HCT116 (cell line): Measurements from ENCODE around the gene SNRNP40. TPM values are rescaled to one million over a fixed set of nuclear protein-coding genes. Genes with fewer than 3 reads are reported as not detected.

Source experiments
- ATAC-seq: fragments of 200-7000 bp; cut with Tn5 transposase; 2 replicates; pipeline ENCODE4 v1.9.1; 2020; ENCODE audit warnings: mild to moderate bottlenecking, moderate library complexity
- BruUV-seq: library from RNA; stranded (reverse); fragments of 400-500 nt; replicated peaks from 2 replicates; lab custom pipeline; 2021; lab: Mats Ljungman, UMichigan
- CTCF ChIA-PET: fragments of 300-600 bp; sonication (Branson Sonifier 250); formaldehyde crosslinking; loops from one replicate; lab custom pipeline; 2021; ENCODE audit warnings: antibody characterized with exemption; lab: Charles Lee
- POLR2A ChIA-PET: fragments of 300-600, 350-600 bp; sonication (Branson Sonifier 250); formaldehyde crosslinking; loops from one replicate; lab custom pipeline; 2021; ENCODE audit warnings: antibody characterized with exemption; lab: Charles Lee
- RAD21 ChIA-PET, 2 experiments: fragments of 300-600 bp; sonication (Branson Sonifier 250); formaldehyde crosslinking; loops; one replicate each; lab custom pipeline; 2023; ENCODE audit warnings: low total read pairs in 2 of 2; ENCODE audit not compliant: uncharacterized antibody in 2 of 2, unreplicated experiment in 2 of 2, low non-redundant PET in 1 of 2; lab: Charles Lee
- DNase-seq: peaks from one replicate; pipeline ENCODE4 v3.0.0-alpha.2; 2010; ENCODE audit warnings: low read depth, low spot score
- H2AFZ ChIP-seq: fragments of 200-600 bp; shearing (Covaris generic), sonication (generic); 2 replicates; pipeline ENCODE4 v1.6.1; 2017; ENCODE audit warnings: low read depth, mixed run types, mixed read lengths, antibody characterized with exemption, low read length; ENCODE audit not compliant: poor library complexity, severe bottlenecking
- H3K27ac ChIP-seq: 2 replicates; pipeline ENCODE4 v1.5.1; 2012; ENCODE audit warnings: low read depth, low read length
- H3K27me3 ChIP-seq: fragments of 200-600 bp; sonication (generic); 2 replicates; pipeline ENCODE4 v1.6.1; 2016; ENCODE audit warnings: mixed run types, low read length, mixed read lengths; ENCODE audit not compliant: insufficient read depth
- H3K36me3 ChIP-seq, 2 experiments: fragments of 200-500 bp in 1 of 2; fragments of 200-600 bp in 1 of 2; sonication (Bioruptor generic) in 1 of 2; sonication (generic) in 1 of 2; 2 replicates each; pipeline versions ENCODE4 v1.5.1 to v1.6.1; 2014 to 2016; ENCODE audit warnings: low read length in 2 of 2, inconsistent platforms in 1 of 2, mixed read lengths in 1 of 2, mixed run types in 1 of 2; ENCODE audit not compliant: insufficient read depth in 2 of 2, control insufficient read depth in 1 of 2
- H3K4me1 ChIP-seq, 2 experiments: fragments of 200-600 bp in 1 of 2; sonication (generic) in 1 of 2; 2 replicates each; pipeline versions ENCODE4 v1.5.1 to v1.6.1; 2012 to 2017; ENCODE audit warnings: low read length in 2 of 2, inconsistent platforms in 1 of 2, mild to moderate bottlenecking in 1 of 2, mixed read lengths in 1 of 2, mixed run types in 1 of 2, moderate library complexity in 1 of 2; ENCODE audit not compliant: insufficient read depth in 2 of 2, control insufficient read depth in 1 of 2
- H3K4me2 ChIP-seq: fragments of 200-600 bp; sonication (generic); 2 replicates; pipeline ENCODE4 v1.6.1; 2017; ENCODE audit warnings: mixed run types, low read length, mixed read lengths
- H3K4me3 ChIP-seq, 2 experiments: fragments of 200-600 bp in 1 of 2; sonication (generic) in 1 of 2; replicated peaks in 1 of 2; 2 replicates each; pipeline ENCODE4 v1.5.1; 2011 to 2016; ENCODE audit warnings: low read length in 2 of 2, control low read depth in 1 of 2, low read depth in 1 of 2, mild to moderate bottlenecking in 1 of 2, mixed read lengths in 1 of 2, mixed run types in 1 of 2
- H3K79me2 ChIP-seq: fragments of 200-600 bp; sonication (generic); 2 replicates; pipeline ENCODE4 v1.6.1; 2017; ENCODE audit warnings: mild to moderate bottlenecking, mixed run types, low read length, moderate library complexity, mixed read lengths; ENCODE audit not compliant: insufficient read depth
- H3K9ac ChIP-seq: fragments of 200-600 bp; sonication (generic); 2 replicates; pipeline ENCODE4 v1.6.1; 2016; ENCODE audit warnings: low read length, mixed read lengths
- H3K9me2 ChIP-seq: fragments of 200-600 bp; sonication (generic), shearing (Covaris generic); 2 replicates; pipeline ENCODE4 v1.6.1; 2017; ENCODE audit warnings: mixed run types, mild to moderate bottlenecking, moderate library complexity; ENCODE audit not compliant: insufficient read depth
- H3K9me3 ChIP-seq, 2 experiments: fragments of 200-500 bp in 1 of 2; fragments of 200-600 bp in 1 of 2; sonication (Bioruptor generic) in 1 of 2; sonication (generic) in 1 of 2; 2 replicates each; pipeline ENCODE4 v1.6.1; 2014 to 2017; ENCODE audit warnings: low read length in 2 of 2, mixed read lengths in 2 of 2, inconsistent platforms in 1 of 2, low read depth in 1 of 2, mild to moderate bottlenecking in 1 of 2, mixed run types in 1 of 2, moderate library complexity in 1 of 2; ENCODE audit not compliant: control insufficient read depth in 1 of 2, insufficient read depth in 1 of 2
- H4K20me1 ChIP-seq: fragments of 200-600 bp; sonication (generic), shearing (Covaris generic); 2 replicates; pipeline ENCODE4 v1.6.1; 2017; ENCODE audit warnings: mixed run types, mild to moderate bottlenecking, moderate library complexity; ENCODE audit not compliant: insufficient read depth
- EZH2phosphoT487 ChIP-seq: fragments of 200-600 bp; IDR thresholded peaks from 2 replicates; pipeline ENCODE4 v1.6.1; 2018; ENCODE audit warnings: antibody characterized with exemption, borderline replicate concordance
- FOSL1 ChIP-seq: IDR thresholded peaks from 2 replicates; pipeline ENCODE4 v1.6.1; 2012; ENCODE audit warnings: low read depth
- SIN3A ChIP-seq: IDR thresholded peaks from 2 replicates; pipeline ENCODE4 v1.6.1; 2012; ENCODE audit warnings: low read depth
- SP1 ChIP-seq: IDR thresholded peaks from 2 replicates; pipeline ENCODE4 v1.6.1; 2012; ENCODE audit warnings: low read depth
- ZNF274 ChIP-seq: fragments of 200-500 bp; sonication (Bioruptor generic); IDR thresholded peaks from 2 replicates; pipeline ENCODE4 v1.6.1; 2014; ENCODE audit warnings: mild to moderate bottlenecking, low read depth, low read length, inconsistent platforms
- intact Hi-C: fragments of 100-400 bp; cut with micrococcal nuclease; formaldehyde crosslinking; loops from 2 replicates; pipeline ENCODE4 v1.10.0; 2022
- total RNA-seq: library from RNA; stranded (reverse); gene quantifications from one replicate; pipeline ENCODE4 v1.2.1, GENCODE V29; 2021; ENCODE audit not compliant: unreplicated experiment
- TF ChIP-seq, protein P1 (sequence below), 3 experiments: fragments of 200-600 bp in 1 of 3; sonication (generic) in 1 of 3; IDR thresholded peaks in 2 of 3; conservative IDR thresholded peaks in 1 of 3; 2 replicates each; pipeline ENCODE4 v1.5.1; 2012 to 2017; ENCODE audit warnings: low read depth in 2 of 3, low read length in 2 of 3, antibody characterized with exemption in 1 of 3, borderline replicate concordance in 1 of 3, control low read depth in 1 of 3, mild to moderate bottlenecking in 1 of 3, mixed read lengths in 1 of 3, mixed run types in 1 of 3, moderate library complexity in 1 of 3; ENCODE audit not compliant: insufficient read depth in 1 of 3

The SNRNP40 gene
- total RNA-seq, 1 experiment from 2014 or later: 91.8 TPM

DNA sequence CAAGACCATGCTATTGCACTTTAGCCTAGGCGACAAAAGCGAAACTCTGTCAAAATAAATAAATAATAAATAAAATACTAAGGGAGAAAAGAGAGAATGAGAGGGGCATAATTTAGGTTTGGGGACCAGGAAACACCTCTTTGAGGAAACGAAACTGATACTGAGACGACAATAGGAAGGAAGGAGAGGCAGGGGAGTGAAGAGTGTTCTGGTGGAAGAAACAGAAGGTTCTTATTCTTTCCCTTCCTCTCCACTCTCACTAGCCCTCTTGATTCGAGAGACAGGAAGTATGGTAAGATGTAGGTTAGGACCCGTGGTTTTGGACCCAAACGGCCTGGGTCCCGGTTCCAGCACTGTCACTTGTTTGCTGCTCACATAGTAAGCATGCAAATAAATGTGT lies 55.3 kb downstream of the SNRNP40 start:
- intact Hi-C loops: no loop called here
- RAD21 ChIA-PET: no interaction called here
- Histone ChIP-seq H3K36me3 (no peaks in the 10 kb centered on the region; a peak in 1 of 4 replicates), H3K79me2 (no peaks in the 10 kb centered on the region), H3K27ac (no peak overlapping the region), H3K9ac (no peak overlapping the region), H3K9me2 (no peaks in the 10 kb centered on the region), H3K27me3 (peaks cover 8% of the 10 kb centered on the region; the same call in 1 of the 2 replicates), H3K4me3 (no peak overlapping the region), H4K20me1 (no peaks in the 10 kb centered on the region), H3K4me1 (peaks cover 0 to 5% of the 10 kb centered on the region in 2 experiments; a peak in 1 of 4 replicates), H2AFZ (no peak overlapping the region), H3K9me3 (no peaks in the 10 kb centered on the region), H3K4me2 (no peak overlapping the region)
- CTCF ChIA-PET: no interaction called here
- POLR2A ChIA-PET: no interaction called here
- TF ChIP-seq SP1 (no peak), SIN3A (no peak)
- no TSS peak for BruUV-seq
- no peak for DNase-seq
- no peak for ATAC-seq

DNA sequence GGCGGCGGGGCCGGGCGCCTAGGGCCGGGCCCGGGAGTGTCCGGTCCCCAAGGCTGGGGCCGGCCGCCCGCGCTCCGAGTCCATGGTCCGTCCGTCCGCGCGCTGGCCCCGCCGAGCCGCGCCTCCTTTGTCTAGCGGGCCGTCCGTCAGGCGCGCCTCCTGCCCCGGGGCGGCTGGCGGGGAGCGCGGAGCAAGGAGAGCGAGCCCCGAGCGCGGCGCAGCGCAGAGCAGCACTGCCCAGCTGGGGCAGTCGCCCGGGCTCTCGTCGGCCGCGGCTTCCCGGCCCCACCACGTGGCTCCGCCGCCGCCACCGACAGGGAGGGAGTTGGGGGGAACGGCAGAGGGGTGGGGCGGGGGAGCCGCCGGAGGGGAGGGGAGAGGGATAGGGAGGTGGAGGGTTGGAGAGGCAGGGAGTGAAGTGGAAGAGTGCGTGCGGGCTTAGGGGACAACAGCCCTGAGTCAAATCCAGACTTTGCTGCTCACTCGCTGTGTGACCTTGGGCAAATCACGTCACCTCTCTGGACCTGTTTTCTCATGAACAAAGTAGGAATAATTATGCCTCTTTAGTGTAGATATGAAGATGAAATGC lies 56.8 kb downstream of the SNRNP40 start, which contains the start of gene NKAIN1:
NKAIN1 (minus strand) TSS at position 235 of the 589 bp plus-strand sequence. CDS start 340 bp downstream, outside the sequence.
- H3K9me3 ChIP-seq: no peaks in the 10 kb centered on the region
- CTCF ChIA-PET: no interaction called here
- no peak within 1 kb of the TSS for H3K9ac ChIP-seq
- no peaks in the 10 kb centered on the region for H3K79me2 ChIP-seq
- intact Hi-C loops: no loop called here
- H2AFZ ChIP-seq: no peak within 1 kb of the TSS
- POLR2A ChIA-PET: no interaction called here
- ATAC-seq (peak; percentile 64), DNase-seq (no peak)
- H4K20me1 ChIP-seq: no peaks in the 10 kb centered on the region
- no TSS peak for BruUV-seq
- RAD21 ChIA-PET: no interaction called here
- H3K9me2 ChIP-seq: no peaks in the 10 kb centered on the region
- H3K36me3 ChIP-seq: no peaks in the 10 kb centered on the region
- H3K27me3 ChIP-seq: peaks cover 14% of the 10 kb centered on the region
- H3K4me2 ChIP-seq: peak within 1 kb of the TSS; percentile 61
- no peak within 1 kb of the TSS for H3K27ac ChIP-seq
- peak within 1 kb of the TSS; percentile 21 to 45 for H3K4me3 ChIP-seq
- TF ChIP-seq EZH2phosphoT487: no peak
- TF ChIP-seq ZNF274: no peak
- no peak for TF ChIP-seq FOSL1
- TF ChIP-seq, protein P1, sequence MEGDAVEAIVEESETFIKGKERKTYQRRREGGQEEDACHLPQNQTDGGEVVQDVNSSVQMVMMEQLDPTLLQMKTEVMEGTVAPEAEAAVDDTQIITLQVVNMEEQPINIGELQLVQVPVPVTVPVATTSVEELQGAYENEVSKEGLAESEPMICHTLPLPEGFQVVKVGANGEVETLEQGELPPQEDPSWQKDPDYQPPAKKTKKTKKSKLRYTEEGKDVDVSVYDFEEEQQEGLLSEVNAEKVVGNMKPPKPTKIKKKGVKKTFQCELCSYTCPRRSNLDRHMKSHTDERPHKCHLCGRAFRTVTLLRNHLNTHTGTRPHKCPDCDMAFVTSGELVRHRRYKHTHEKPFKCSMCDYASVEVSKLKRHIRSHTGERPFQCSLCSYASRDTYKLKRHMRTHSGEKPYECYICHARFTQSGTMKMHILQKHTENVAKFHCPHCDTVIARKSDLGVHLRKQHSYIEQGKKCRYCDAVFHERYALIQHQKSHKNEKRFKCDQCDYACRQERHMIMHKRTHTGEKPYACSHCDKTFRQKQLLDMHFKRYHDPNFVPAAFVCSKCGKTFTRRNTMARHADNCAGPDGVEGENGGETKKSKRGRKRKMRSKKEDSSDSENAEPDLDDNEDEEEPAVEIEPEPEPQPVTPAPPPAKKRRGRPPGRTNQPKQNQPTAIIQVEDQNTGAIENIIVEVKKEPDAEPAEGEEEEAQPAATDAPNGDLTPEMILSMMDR (IDR thresholded peaks at IDR 0.05 in 2 of 3, conservative IDR thresholded peaks at IDR 0.05 in 1 of 3; ENCODE audit: borderline replicate concordance in 1 of 3, insufficient read depth in 1 of 3, low read depth in 2 of 3, low read length in 2 of 3): no peak
- TF ChIP-seq, all 23 proteins: peak for 0
- peaks cover 0 to 5% of the 10 kb centered on the region in 2 experiments; a peak in 1 of 4 replicates for H3K4me1 ChIP-seq
